Measurements from ENCODE around the gene LEO1.

GRCh38 chr15:51991141-51991540 lies 19.6 kb upstream of the LEO1 start:
- TF ChIP-seq CEBPB (IDR thresholded peaks at IDR 0.05; ENCODE audit: borderline replicate concordance in 1 of 2, low read depth in 2 of 2, low read length in 2 of 2) (no peak), JUND (IDR thresholded peaks at IDR 0.05; ENCODE audit: low read depth, low read length) (no peak), NR2C2 (IDR thresholded peaks at IDR 0.05; ENCODE audit: borderline replicate concordance, control insufficient read depth, insufficient read length, low read depth) (no peak)
